HFFc6 (cell line): ENCODE data around the gene LENG8. TPM values are rescaled to one million over a fixed set of nuclear protein-coding genes. Genes with fewer than 3 reads are reported as not detected.

Experiments used
- DNase-seq: peaks from one replicate; pipeline ENCODE4 v3.0.0-alpha.2; 2018
- H3K27ac Mint-ChIP-seq: 2 replicates; pipeline ENCODE4 v1.8.0; 2020; ENCODE audit warnings: mild to moderate bottlenecking, mixed read lengths
- H3K27me3 Mint-ChIP-seq: 2 replicates; pipeline ENCODE4 v1.8.0; 2021; ENCODE audit warnings: mild to moderate bottlenecking, moderate library complexity, mixed read lengths; ENCODE audit not compliant: insufficient read depth
- H3K36me3 Mint-ChIP-seq: 2 replicates; pipeline ENCODE4 v1.8.0; 2021; ENCODE audit warnings: low read depth, mixed read lengths
- H3K4me1 Mint-ChIP-seq: 2 replicates; pipeline ENCODE4 v1.8.0; 2020; ENCODE audit warnings: low read depth, mixed read lengths
- H3K4me3 Mint-ChIP-seq: 2 replicates; pipeline ENCODE4 v1.8.0; 2020; ENCODE audit warnings: mild to moderate bottlenecking, moderate library complexity, mixed read lengths
- H3K9me3 Mint-ChIP-seq: 2 replicates; pipeline ENCODE4 v1.8.0; 2020; ENCODE audit warnings: mild to moderate bottlenecking, mixed read lengths
- total RNA-seq, 6 experiments: library from RNA; stranded (reverse); fragmentation: NEBNext Ultra II Directional; extraction: Animal tissue kit (Norgen Biotek cat#: 25700); gene quantifications; 2 replicates in 1 of 6; 3 replicates in 5 of 6; pipeline ENCODE4 v1.2.3, GENCODE V29; 2021
- TF ChIP-seq, protein P1 (sequence below): fragments of 200-600 bp; sonication (generic); IDR thresholded peaks from 2 replicates; pipeline ENCODE4 v1.5.0; 2021; ENCODE audit warnings: antibody characterized with exemption, mild to moderate bottlenecking

The LENG8 gene
- total RNA-seq, 6 experiments from 2014 or later = 70.7 to 76.5 (median 74.0) TPM

DNA sequence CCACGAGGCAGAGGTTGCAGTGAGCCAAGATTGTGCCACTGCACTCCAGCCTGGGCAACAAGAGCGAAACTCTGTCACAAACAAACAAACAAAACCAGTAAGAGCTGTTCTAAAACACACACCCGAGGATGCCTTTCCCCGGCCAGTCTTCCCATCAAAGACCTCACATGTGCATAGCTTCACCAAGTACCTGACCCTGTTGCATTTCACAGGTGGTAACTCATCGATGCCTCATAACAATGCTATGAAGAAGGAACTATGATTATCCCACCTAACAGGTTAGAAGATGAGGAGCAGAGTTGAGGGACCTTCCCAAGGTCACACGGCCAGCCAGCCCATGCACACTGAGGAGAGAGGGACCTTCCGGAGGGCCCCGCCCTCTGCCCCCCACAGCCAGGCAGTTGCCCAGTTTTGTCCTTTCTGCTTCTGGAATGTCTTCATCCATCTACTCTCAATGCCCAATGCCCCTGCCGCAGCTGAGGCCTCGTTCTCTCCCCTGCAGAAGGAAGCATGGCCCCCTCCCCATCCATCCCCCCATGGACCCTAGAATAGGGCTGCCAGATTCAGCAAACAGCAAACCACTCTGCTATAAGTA, 16.8 kb upstream of the LENG8 start:
- no peak overlapping the region for H3K4me3 Mint-ChIP-seq
- TF ChIP-seq, protein P1, sequence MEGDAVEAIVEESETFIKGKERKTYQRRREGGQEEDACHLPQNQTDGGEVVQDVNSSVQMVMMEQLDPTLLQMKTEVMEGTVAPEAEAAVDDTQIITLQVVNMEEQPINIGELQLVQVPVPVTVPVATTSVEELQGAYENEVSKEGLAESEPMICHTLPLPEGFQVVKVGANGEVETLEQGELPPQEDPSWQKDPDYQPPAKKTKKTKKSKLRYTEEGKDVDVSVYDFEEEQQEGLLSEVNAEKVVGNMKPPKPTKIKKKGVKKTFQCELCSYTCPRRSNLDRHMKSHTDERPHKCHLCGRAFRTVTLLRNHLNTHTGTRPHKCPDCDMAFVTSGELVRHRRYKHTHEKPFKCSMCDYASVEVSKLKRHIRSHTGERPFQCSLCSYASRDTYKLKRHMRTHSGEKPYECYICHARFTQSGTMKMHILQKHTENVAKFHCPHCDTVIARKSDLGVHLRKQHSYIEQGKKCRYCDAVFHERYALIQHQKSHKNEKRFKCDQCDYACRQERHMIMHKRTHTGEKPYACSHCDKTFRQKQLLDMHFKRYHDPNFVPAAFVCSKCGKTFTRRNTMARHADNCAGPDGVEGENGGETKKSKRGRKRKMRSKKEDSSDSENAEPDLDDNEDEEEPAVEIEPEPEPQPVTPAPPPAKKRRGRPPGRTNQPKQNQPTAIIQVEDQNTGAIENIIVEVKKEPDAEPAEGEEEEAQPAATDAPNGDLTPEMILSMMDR = no peak
- H3K27me3 Mint-ChIP-seq = peaks cover 13% of the 10 kb centered on the region
- H3K9me3 Mint-ChIP-seq = no peaks in the 10 kb centered on the region
- H3K27ac Mint-ChIP-seq = no peak overlapping the region
- no peaks in the 10 kb centered on the region; the same call in 1 of the 2 replicates for H3K4me1 Mint-ChIP-seq
- H3K36me3 Mint-ChIP-seq = no peaks in the 10 kb centered on the region
- DNase-seq = no peak

GRCh38 chr19:54433697-54434096, 15.3 kb upstream of the LENG8 start:
- peaks cover 14% of the 10 kb centered on the region for H3K27me3 Mint-ChIP-seq
- H3K27ac Mint-ChIP-seq = no peak overlapping the region
- H3K4me3 Mint-ChIP-seq = no peak overlapping the region
- no peaks in the 10 kb centered on the region for H3K36me3 Mint-ChIP-seq
- no peak for DNase-seq
- H3K9me3 Mint-ChIP-seq = no peaks in the 10 kb centered on the region
- TF ChIP-seq, protein P1 = no peak
- H3K4me1 Mint-ChIP-seq = no peaks in the 10 kb centered on the region; the same call in 1 of the 2 replicates

- TF ChIP-seq, protein P1 = no peak
- H3K9me3 Mint-ChIP-seq = no peaks in the 10 kb centered on the region
- H3K36me3 Mint-ChIP-seq = no peaks in the 10 kb centered on the region
- no peak overlapping the region for H3K4me3 Mint-ChIP-seq
- H3K27me3 Mint-ChIP-seq = peaks cover 11% of the 10 kb centered on the region
- no peak overlapping the region for H3K27ac Mint-ChIP-seq
- no peak for DNase-seq
- no peaks in the 10 kb centered on the region; the same call in 1 of the 2 replicates for H3K4me1 Mint-ChIP-seq
Measured at GRCh38 chr19:54434112-54434872, 14.7 kb upstream of the LENG8 start.

DNA sequence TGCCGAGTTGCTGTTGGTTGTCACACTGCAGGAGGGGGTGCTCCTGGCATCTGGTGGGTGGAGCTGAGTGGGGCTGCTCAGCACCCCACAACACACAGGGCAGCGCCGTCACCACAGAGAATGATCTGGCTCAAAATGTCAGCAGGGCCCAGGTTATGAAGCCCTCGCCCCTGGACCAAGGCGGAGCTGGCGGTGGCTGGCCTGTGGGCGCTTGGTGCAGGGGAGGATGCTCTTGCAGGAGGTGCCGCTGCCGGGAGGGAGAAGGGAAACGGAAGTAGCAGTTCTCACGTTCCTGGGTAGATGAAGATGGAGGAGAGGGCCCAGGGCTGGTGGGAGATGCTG, 14.2 kb upstream of the LENG8 start:
- peaks cover 9% of the 10 kb centered on the region for H3K27me3 Mint-ChIP-seq
- H3K36me3 Mint-ChIP-seq = no peaks in the 10 kb centered on the region
- no peaks in the 10 kb centered on the region for H3K9me3 Mint-ChIP-seq
- no peak overlapping the region for H3K27ac Mint-ChIP-seq
- no peak for DNase-seq
- TF ChIP-seq, protein P1 = no peak
- no peaks in the 10 kb centered on the region; the same call in 1 of the 2 replicates for H3K4me1 Mint-ChIP-seq
- no peak overlapping the region for H3K4me3 Mint-ChIP-seq

DNA sequence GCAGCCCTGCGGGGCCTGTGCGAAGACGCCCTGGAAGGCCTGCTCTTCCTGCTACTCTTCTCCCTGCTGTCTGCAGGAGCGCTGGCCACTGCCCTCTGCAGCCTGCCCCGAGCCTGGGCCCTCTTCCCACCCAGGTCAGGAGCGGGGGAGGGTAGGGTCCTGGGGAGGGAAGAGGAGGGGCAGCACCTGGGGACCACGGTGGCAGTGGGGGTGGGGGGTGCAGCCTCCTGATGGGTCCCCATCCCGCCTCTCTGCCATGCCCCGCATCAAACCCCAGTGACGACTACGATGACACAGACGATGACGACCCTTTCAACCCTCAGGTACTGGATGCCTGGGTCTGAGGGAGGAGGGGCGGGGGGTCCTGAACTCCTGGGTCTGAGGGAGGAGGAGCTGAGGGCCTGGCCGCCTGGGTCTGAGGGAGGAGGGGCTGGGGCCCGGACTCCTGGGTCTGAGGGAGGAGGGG, 13.4 kb upstream of the LENG8 start:
- H3K27me3 Mint-ChIP-seq = peaks cover 9% of the 10 kb centered on the region
- H3K9me3 Mint-ChIP-seq = no peaks in the 10 kb centered on the region
- H3K4me3 Mint-ChIP-seq = no peak overlapping the region
- no peaks in the 10 kb centered on the region; the same call in 1 of the 2 replicates for H3K4me1 Mint-ChIP-seq
- H3K27ac Mint-ChIP-seq = no peak overlapping the region
- no peaks in the 10 kb centered on the region for H3K36me3 Mint-ChIP-seq
- DNase-seq = no peak
- TF ChIP-seq, protein P1 = no peak
